ENCODE data around the gene PALMD.

DNA sequence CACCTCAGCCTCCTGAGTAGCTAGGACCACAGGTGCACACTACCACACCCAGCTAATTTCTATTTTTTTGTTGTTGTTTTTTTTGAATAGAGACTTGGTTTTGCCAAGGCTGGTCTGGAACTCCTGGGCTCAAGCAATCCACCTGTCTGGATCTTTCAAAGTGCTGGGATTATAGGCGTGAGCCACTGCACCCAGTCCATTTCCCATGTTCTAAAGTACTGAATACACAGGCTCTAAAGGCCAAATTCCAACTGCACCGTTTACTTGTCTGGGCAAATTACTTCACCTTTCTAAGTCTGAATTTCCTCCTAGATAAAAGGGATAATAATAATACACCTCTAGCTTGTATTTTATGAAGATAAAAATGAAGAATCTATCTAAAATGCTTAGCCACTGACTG lies 80.9 kb downstream of the PALMD start:
- TF ChIP-seq, protein P1, sequence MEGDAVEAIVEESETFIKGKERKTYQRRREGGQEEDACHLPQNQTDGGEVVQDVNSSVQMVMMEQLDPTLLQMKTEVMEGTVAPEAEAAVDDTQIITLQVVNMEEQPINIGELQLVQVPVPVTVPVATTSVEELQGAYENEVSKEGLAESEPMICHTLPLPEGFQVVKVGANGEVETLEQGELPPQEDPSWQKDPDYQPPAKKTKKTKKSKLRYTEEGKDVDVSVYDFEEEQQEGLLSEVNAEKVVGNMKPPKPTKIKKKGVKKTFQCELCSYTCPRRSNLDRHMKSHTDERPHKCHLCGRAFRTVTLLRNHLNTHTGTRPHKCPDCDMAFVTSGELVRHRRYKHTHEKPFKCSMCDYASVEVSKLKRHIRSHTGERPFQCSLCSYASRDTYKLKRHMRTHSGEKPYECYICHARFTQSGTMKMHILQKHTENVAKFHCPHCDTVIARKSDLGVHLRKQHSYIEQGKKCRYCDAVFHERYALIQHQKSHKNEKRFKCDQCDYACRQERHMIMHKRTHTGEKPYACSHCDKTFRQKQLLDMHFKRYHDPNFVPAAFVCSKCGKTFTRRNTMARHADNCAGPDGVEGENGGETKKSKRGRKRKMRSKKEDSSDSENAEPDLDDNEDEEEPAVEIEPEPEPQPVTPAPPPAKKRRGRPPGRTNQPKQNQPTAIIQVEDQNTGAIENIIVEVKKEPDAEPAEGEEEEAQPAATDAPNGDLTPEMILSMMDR (IDR thresholded peaks at IDR 0.05): no peak
- no peak for TF ChIP-seq ZFX (IDR thresholded peaks at IDR 0.05; ENCODE audit: borderline replicate concordance)
